Prostate gland (tissue), 2 donors: ENCODE data around the gene FAM161A. TPM values are rescaled to one million over a fixed set of nuclear protein-coding genes. Genes with fewer than 3 reads are reported as not detected.
"Not testable (repeated sequence)": the region's sequence is repeated elsewhere in the genome, so short reads cannot be mapped to it uniquely, and the experiment has no call there.

ENCODE experiments used
- DNase-seq: peaks from one replicate; pipeline ENCODE4 v3.0.0-alpha.2; 2019; ENCODE audit warnings: low spot score
- H3K27ac ChIP-seq, 2 donors: fragments of 200-600 bp; sonication (generic); 2 replicates each; pipeline ENCODE4 v1.5.1; 2017 to 2019
- H3K27me3 ChIP-seq: fragments of 200-600 bp; sonication (generic); replicated peaks from 2 replicates; pipeline ENCODE4 v1.5.1; 2019; ENCODE audit not compliant: insufficient read depth
- H3K36me3 ChIP-seq, 2 donors: fragments of 200-600 bp; sonication (generic); 1 replicate in 1 of 2; 2 replicates in 1 of 2; pipeline versions ENCODE4 v1.5.1 to v1.8.1; 2017 to 2019
- H3K4me1 ChIP-seq: fragments of 200-600 bp; sonication (generic); replicated peaks from 2 replicates; pipeline ENCODE4 v1.5.1; 2019
- H3K4me3 ChIP-seq, 2 donors: fragments of 200-600 bp; sonication (generic); 2 replicates each; pipeline ENCODE4 v1.5.1; 2017 to 2019
- H3K9me3 ChIP-seq: fragments of 200-600 bp; sonication (generic); 2 replicates; pipeline ENCODE4 v1.5.1; 2017
- CTCF ChIP-seq, 4 experiments: fragments of 200-600 bp in 2 of 4; fragments of 450-650 bp in 2 of 4; sonication (generic) in 2 of 4; IDR thresholded peaks; 1 replicate in 3 of 4; 2 replicates in 1 of 4; pipeline ENCODE4 v1.5.1; 2016 to 2019; ENCODE audit warnings: antibody characterized with exemption in 4 of 4, mild to moderate bottlenecking in 2 of 4, moderate library complexity in 2 of 4
- POLR2A ChIP-seq: fragments of 450-650 bp; IDR thresholded peaks from one replicate; pipeline ENCODE4 v1.6.1; 2016; ENCODE audit warnings: antibody characterized with exemption, mild to moderate bottlenecking
- POLR2AphosphoS5 ChIP-seq: sonication (generic); formaldehyde crosslinking; IDR thresholded peaks from one replicate; pipeline ENCODE4 v1.6.1; 2017; ENCODE audit warnings: antibody characterized with exemption
- WGBS: methylation state at CpG from one replicate; pipeline ENCODE4 v1.1.5; 2018; 5-methylcytosine and 5-hydroxymethylcytosine counted together
- intact Hi-C: fragments of 100-400 bp; cut with DNase I; formaldehyde crosslinking; loops from one replicate; pipeline ENCODE4 v1.14.2; 2022
- total RNA-seq, 2 donors: library from RNA; depleted of rRNA; stranded (reverse); fragments of >200 nt; gene quantifications; one replicate each; pipeline ENCODE4 v1.1.0, GENCODE V29; 2016

The FAM161A gene
- total RNA-seq, 2 donors from 2014 or later: 1.8 to 5.0 TPM

DNA sequence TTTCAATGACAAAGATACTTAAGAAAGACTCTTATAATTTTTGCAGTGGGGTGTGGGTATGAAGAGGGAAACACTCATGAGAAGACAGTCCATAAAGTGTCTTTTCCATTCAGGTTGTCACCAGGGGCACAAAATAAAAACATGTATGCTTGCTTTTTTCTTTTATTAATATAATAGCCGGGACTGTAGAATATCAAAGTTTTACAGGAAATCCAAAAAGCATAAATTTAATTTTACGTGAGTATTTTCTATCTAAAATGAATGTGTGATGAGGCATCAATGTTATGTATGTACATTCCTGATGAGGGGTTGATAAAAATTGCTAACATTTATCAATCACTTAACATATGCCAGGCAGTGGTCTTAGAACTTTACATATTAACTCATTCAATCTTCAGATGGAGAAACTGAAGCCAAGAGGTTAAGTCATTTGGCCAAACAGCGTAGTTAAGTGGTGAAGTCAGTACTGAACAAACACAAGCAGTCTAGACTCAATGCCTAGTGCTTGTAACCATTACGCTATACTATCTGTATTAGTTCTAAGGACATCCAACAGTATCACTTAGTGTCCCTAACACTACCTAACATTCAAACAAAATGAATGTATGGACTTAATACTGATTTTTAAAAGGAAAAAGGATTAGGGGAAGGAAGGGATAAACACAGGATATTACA is 23.8 kb upstream of the FAM161A start:
- Histone ChIP-seq H3K9me3 (no peaks in the 10 kb centered on the region), H3K27me3 (no peaks in the 10 kb centered on the region), H3K4me3 (no peak overlapping the region), H3K4me1 (no peaks in the 10 kb centered on the region), H3K36me3 (peaks cover 3 to 9% of the 10 kb centered on the region in 2 donors), H3K27ac (no peak overlapping the region)
- intact Hi-C loops: no loop called here
- no peak for DNase-seq
- WGBS: 88% methylated on average over 4 of the region's 4 CpGs
- TF ChIP-seq POLR2AphosphoS5 (no peak), POLR2A (no peak), CTCF (IDR thresholded peaks at IDR 0.05) (no peak)

GRCh38 chr2:61876400-61876799 is 22.5 kb upstream of the FAM161A start:
- WGBS: 92% methylated on average over 1 of the region's 1 CpG

DNA sequence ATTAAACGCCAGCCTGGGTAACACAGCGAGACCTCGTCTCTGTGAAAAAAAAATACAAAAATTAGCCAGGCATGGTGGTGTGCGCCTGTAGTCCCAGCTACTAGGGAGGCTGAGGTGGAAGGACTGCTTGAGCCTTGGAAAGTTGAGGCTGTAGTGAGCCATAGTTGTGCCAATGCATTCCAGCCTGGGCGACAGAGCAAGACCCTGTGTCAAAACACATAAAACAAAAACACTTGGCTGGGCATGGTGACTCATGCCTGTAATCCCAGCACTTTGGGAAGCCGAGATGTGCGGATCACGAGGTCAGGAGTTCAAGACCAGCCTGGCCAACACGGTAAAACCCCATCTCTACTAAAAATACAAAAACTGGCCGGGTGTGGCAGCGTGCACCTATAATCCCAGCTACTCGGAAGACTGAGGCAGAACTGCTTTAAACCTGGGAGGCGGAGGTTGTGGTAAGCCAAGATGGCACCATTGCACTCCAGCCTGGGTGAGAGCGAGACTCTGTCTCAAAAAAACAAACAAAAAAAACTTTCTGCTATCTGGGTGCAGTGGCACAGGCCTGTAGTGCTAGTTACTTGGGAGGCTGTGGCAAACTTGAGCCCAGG is 12.7 kb upstream of the FAM161A start:
- intact Hi-C loops, H3K36me3 ChIP-seq, H3K9me3 ChIP-seq: not testable (repeated sequence)

More at GRCh38 chr2:61876400-61876799, 22.5 kb upstream of the FAM161A start:
- intact Hi-C loops: no loop called here
- Histone ChIP-seq H3K4me3 (no peak overlapping the region), H3K4me1 (no peaks in the 10 kb centered on the region), H3K36me3 (peaks cover 4 to 7% of the 10 kb centered on the region in 2 donors), H3K27ac (no peak overlapping the region), H3K27me3 (no peaks in the 10 kb centered on the region), H3K9me3 (no peaks in the 10 kb centered on the region)
- TF ChIP-seq POLR2AphosphoS5 (no peak), CTCF (IDR thresholded peaks at IDR 0.05) (no peak), POLR2A (no peak)
- DNase-seq: no peak

DNA sequence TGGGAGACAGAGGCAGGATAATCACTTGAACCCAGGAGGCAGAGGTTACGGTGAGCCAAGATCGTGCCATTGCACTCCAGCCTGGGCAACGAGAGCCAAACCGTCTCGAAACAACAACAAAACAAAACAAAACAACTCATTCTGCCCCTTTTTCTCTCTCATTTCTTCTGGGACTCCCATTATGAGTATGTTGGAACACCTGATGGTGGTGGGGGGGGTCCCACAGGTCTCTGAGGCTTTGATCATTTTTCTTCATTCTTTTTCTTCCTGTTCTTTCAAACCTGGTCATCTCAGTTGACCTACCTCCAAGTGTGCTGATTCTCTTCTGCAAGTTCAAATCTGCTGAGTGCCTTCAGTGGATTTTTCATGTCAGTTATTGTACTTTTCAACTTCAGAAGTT is 8.2 kb upstream of the FAM161A start:
- no peak for TF ChIP-seq POLR2AphosphoS5
- TF ChIP-seq CTCF (IDR thresholded peaks at IDR 0.05): no peak
- no peak for TF ChIP-seq POLR2A
- DNase-seq: no peak
- Histone ChIP-seq H3K27me3 (no peaks in the 10 kb centered on the region), H3K4me3 (no peak overlapping the region), H3K36me3 (no peaks in the 10 kb centered on the region), H3K9me3 (no peaks in the 10 kb centered on the region), H3K27ac (no peak overlapping the region), H3K4me1 (no peaks in the 10 kb centered on the region)
- WGBS: 93% methylated on average over 5 of the region's 5 CpGs
- intact Hi-C loops: no loop called here

More for the DNA sequence above, 12.7 kb upstream of the FAM161A start:
- H3K27ac ChIP-seq, DNase-seq, H3K4me1 ChIP-seq, H3K4me3 ChIP-seq, H3K27me3 ChIP-seq: not testable (repeated sequence)
- 95% methylated on average over 14 of the region's 14 CpGs for WGBS

GRCh38 chr2:61857224-61857623 is 3.4 kb upstream of the FAM161A start:
- Histone ChIP-seq H3K27me3 (no peaks in the 10 kb centered on the region), H3K27ac (no peak overlapping the region), H3K4me1 (no peaks in the 10 kb centered on the region), H3K9me3 (no peaks in the 10 kb centered on the region), H3K4me3 (no peak overlapping the region), H3K36me3 (no peaks in the 10 kb centered on the region)
- WGBS: 77% methylated on average over 3 of the region's 3 CpGs
- intact Hi-C loops: loop anchor here (10.0 kb wide), 1 partner anchor 162 kb away; no protein-coding TSS in a partner anchor
- no peak for DNase-seq
- TF ChIP-seq CTCF (IDR thresholded peaks at IDR 0.05): no peak
